ENCODE results near the gene IGLL5. TPM values are rescaled to one million over a fixed set of nuclear protein-coding genes. Genes with fewer than 3 reads are reported as not detected.

Gene IGLL5
- total and polyA plus RNA-seq, 9 of the 15 experiments (the other 6 are each of a cell fraction or from before 2014, with no cell fraction given): not detected

DNA sequence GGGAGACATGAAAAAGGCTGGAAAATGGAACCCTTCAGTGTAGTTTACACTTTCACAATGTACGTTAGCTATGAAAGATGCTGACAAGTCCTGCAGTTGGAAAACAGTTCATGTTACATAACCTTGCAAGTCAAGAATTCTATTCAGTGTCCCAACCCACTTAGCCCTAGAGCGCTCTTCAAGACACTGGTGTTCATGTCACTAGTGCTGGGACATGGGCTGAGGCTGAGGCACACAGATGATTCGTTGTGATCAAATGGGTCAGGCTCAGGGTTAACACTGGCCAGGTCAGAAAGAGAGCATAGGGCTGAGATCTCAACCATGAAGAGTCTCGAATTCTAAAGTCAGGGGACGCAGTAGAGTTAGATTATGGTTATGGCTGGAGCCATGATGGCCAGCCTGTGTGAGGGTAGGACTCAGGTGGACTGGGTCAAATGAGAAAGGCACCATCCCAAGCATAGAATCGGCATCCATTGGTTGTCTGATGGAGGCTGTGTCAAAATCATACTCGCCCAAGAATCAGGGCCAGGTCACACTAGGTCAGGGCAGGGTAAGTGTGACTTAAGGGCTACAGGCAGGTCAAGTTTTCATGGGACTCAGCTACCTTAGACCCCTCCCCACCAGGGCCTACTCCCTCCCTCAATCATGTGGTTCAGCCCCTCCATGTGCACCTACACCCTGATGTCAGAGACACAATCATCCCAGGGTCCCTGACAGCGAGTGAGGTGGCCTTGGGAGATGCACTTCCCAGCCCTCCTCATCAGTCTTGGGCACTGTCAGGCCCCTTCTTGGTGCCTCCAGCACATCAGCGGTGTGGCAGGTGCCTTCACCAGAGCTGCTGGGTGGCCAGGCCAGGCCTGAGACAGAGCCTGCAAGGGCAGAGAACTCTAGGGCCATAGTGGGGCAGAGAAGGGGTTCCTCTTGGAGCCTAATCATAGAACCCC, 20.2 kb downstream of the IGLL5 start (continued):
- 0 out of 4 replicates have a peak, but pooled peaks of 1 of the 2 experiments have one; percentile 47 for TF ChIP-seq SIN3A (IDR thresholded peaks at IDR 0.05; ENCODE audit: borderline replicate concordance in 2 of 2, control insufficient read depth in 1 of 2, low read depth in 2 of 2, low read length in 2 of 2)
- TF ChIP-seq, protein P1, sequence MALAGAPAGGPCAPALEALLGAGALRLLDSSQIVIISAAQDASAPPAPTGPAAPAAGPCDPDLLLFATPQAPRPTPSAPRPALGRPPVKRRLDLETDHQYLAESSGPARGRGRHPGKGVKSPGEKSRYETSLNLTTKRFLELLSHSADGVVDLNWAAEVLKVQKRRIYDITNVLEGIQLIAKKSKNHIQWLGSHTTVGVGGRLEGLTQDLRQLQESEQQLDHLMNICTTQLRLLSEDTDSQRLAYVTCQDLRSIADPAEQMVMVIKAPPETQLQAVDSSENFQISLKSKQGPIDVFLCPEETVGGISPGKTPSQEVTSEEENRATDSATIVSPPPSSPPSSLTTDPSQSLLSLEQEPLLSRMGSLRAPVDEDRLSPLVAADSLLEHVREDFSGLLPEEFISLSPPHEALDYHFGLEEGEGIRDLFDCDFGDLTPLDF (CRISPR knock-in tag; IDR thresholded peaks at IDR 0.05): 0 out of 2 replicates have a peak, but pooled peaks have one; percentile 23
- TF ChIP-seq YBX1 (IDR thresholded peaks at IDR 0.05): no peak
- TF ChIP-seq TBP (optimal IDR thresholded peaks at IDR 0.05; ENCODE audit: low read depth, low read length): peak; percentile 29
- TF ChIP-seq, protein P2, sequence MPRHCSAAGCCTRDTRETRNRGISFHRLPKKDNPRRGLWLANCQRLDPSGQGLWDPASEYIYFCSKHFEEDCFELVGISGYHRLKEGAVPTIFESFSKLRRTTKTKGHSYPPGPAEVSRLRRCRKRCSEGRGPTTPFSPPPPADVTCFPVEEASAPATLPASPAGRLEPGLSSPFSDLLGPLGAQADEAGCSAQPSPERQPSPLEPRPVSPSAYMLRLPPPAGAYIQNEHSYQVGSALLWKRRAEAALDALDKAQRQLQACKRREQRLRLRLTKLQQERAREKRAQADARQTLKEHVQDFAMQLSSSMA (CRISPR knock-in tag; IDR thresholded peaks at IDR 0.05): no peak

DNA sequence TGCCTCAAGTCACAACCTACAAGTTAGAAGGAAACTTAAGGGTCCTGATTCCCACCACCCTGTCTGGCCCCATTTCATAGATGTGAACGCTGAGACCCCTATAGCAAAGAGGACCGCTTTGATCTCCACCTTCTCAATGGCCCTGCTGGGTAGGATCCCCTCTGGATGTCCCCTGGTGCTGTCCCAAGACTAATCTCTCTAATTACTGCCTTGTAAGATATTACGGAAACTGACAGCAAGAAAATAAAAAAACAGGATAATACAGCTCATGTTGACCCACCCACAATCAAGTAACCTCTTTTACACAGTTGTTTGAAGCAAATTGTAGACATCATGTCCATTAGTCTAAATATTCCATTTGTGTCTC, 20.9 kb downstream of the IGLL5 start:
- ChIA-PET CTCF (ENCODE audit: low intra/inter-chr PET ratio) (no interaction called here), POLR2A (interaction anchor here (0.6 to 1.6 kb wide), 7 partner anchors 9 to 361 kb away, joined by 3 to 5 read pairs (median 4); no protein-coding TSS in a partner anchor)
- peaks cover 65% of the 10 kb centered on the region for H4K20me1 ChIP-seq (replicated peaks; ENCODE audit: control insufficient read depth, insufficient read depth, low read length)
- ATAC-seq (no peak), FAIRE-seq (no peak), DNase-seq (ENCODE audit: extremely low read depth in 1 of 4, low spot score in 3 of 4) (peak in 2 of 4 experiments; percentile 55 to 62)
- no peak overlapping the region for H3K4me2 ChIP-seq (ENCODE audit: insufficient read depth, low read length)
- H3K79me2 ChIP-seq (ENCODE audit: control insufficient read depth, insufficient read depth, low read length): no peaks in the 10 kb centered on the region
- no peak overlapping the region for H3K27ac ChIP-seq (ENCODE audit: extremely low read depth, low read depth, low read length)
- no peaks in the 10 kb centered on the region for H3K9me3 ChIP-seq (replicated peaks; ENCODE audit: control insufficient read depth, insufficient read depth, low read depth, low read length)
- peaks cover 3% of the 10 kb centered on the region for H3K9me1 ChIP-seq (ENCODE audit: control insufficient read depth, insufficient read depth, low read length)
- intact Hi-C loops (cut with micrococcal nuclease) (loop anchor here (2.0 kb wide), 2 partner anchors 14 to 22 kb away; partner anchors contain the start of gene IGLL5), in situ Hi-C loops (cut with MboI) (no loop called here)
- no TSS peak for BruUV-seq (replicated peaks)
- H3K9ac ChIP-seq (ENCODE audit: insufficient read depth in 1 of 2, low read depth in 2 of 2, low read length in 2 of 2): no peak overlapping the region
- TF ChIP-seq HCFC1 (IDR thresholded peaks at IDR 0.05; ENCODE audit: low read depth, low read length): 0 out of 2 replicates have a peak, but pooled peaks have one; percentile 0
- 0 out of 2 replicates have a peak, but pooled peaks have one; percentile 48 for TF ChIP-seq ZNF668 (CRISPR knock-in tag; IDR thresholded peaks at IDR 0.05)
- no peak for TF ChIP-seq DDX20 (tag; IDR thresholded peaks at IDR 0.05; ENCODE audit: low read depth)
- 0 out of 2 replicates have a peak, but pooled peaks have one; percentile 26 for TF ChIP-seq ATF1 (CRISPR knock-in tag; IDR thresholded peaks at IDR 0.05)
- TF ChIP-seq ATF1 (tag; IDR thresholded peaks at IDR 0.05): no peak
- H3K36me3 ChIP-seq (ENCODE audit: control insufficient read depth, insufficient read depth, low read length): no peaks in the 10 kb centered on the region
- no peak overlapping the region for H2AFZ ChIP-seq (ENCODE audit: low read depth, low read length)
- H3K4me3 ChIP-seq: no peak overlapping the region
- WGBS (ENCODE audit: insufficient coverage, low coverage, missing lambda C conversion rate): 2% methylated on average over 3 of the region's 3 CpGs
- no peaks in the 10 kb centered on the region for H3K4me1 ChIP-seq (replicated peaks in 1 of 2; ENCODE audit: control insufficient read depth in 2 of 2, insufficient read depth in 2 of 2, low read length in 2 of 2)
- H3K27me3 ChIP-seq (ENCODE audit: control insufficient read depth in 2 of 2, insufficient read depth in 2 of 2, low read length in 2 of 2): peaks cover 46 to 71% of the 10 kb centered on the region in 2 experiments

Measured in K562 (cell line).